HEK293 (cell line): Measurements from ENCODE around the gene NUP50.
A peak's percentile ranks its signal among the peaks of the same experiment; 100 is the strongest.

Experiments used
- CTCF ChIA-PET: fragments of 350-600 bp; formaldehyde crosslinking; extraction: SDS; loops from one replicate; lab custom pipeline; 2021; ENCODE audit warnings: antibody characterized with exemption; lab: Yijun Ruan, JAX
- POLR2A ChIA-PET: fragments of 300-600 bp; formaldehyde crosslinking; extraction: SDS; loops from one replicate; lab custom pipeline; 2020; ENCODE audit warnings: antibody characterized with exemption, inconsistent platforms; lab: Yijun Ruan, JAX
- H3K27ac ChIP-seq: fragments of 200-500 bp; sonication (Bioruptor generic); 2 replicates; pipeline ENCODE4 v1.5.1; 2014; ENCODE audit warnings: low read depth, low read length, control low read depth, inconsistent platforms; ENCODE audit errors: extremely low read depth
- H3K36me3 ChIP-seq, 2 experiments: fragments of 200-500 bp in 1 of 2; sonication (Bioruptor generic) in 1 of 2; 1 replicate in 1 of 2; 2 replicates in 1 of 2; pipeline ENCODE4 v1.5.1; 2014 to 2017; ENCODE audit warnings: inconsistent platforms in 2 of 2, low read length in 2 of 2; ENCODE audit not compliant: control insufficient read depth in 2 of 2, insufficient read depth in 1 of 2
- H3K4me1 ChIP-seq: fragments of 200-500 bp; sonication (Bioruptor generic); 2 replicates; pipeline ENCODE4 v1.5.1; 2014; ENCODE audit warnings: mild to moderate bottlenecking, low read length, inconsistent platforms; ENCODE audit not compliant: control insufficient read depth, insufficient read depth
- H3K4me3 ChIP-seq: 2 replicates; pipeline ENCODE4 v1.5.1; 2011; ENCODE audit warnings: low read depth, mild to moderate bottlenecking, control low read depth, low read length, moderate library complexity
- H3K9me3 ChIP-seq: fragments of 200-500 bp; sonication (Bioruptor generic); 2 replicates; pipeline ENCODE4 v1.5.1; 2014; ENCODE audit warnings: low read depth, low read length, inconsistent platforms; ENCODE audit not compliant: control insufficient read depth, insufficient read depth
- GLI4 ChIP-seq: fragments of 450-650 bp; formaldehyde crosslinking; IDR thresholded peaks from 2 replicates; pipeline ENCODE4 v1.5.1; 2016; ENCODE audit warnings: missing biosample characterization, missing genetic modification characterization
- KLF9 ChIP-seq: fragments of 450-650 bp; formaldehyde crosslinking; IDR thresholded peaks from 2 replicates; pipeline ENCODE4 v1.5.1; 2016; ENCODE audit warnings: missing biosample characterization, missing genetic modification characterization, low read depth
- MYNN ChIP-seq: fragments of 450-650 bp; formaldehyde crosslinking; IDR thresholded peaks from 2 replicates; pipeline ENCODE4 v1.5.1; 2016; ENCODE audit warnings: missing biosample characterization, missing genetic modification characterization, borderline replicate concordance
- SETDB1 ChIP-seq: IDR thresholded peaks from one replicate; pipeline ENCODE4 v1.6.1; 2017; ENCODE audit warnings: mild to moderate bottlenecking, low read length, moderate library complexity, mixed read lengths; ENCODE audit not compliant: insufficient read length
- SP2 ChIP-seq: fragments of 450-650 bp; formaldehyde crosslinking; IDR thresholded peaks from 2 replicates; pipeline ENCODE4 v1.5.1; 2016; ENCODE audit warnings: missing biosample characterization, missing genetic modification characterization
- ZBTB1 ChIP-seq: fragments of 450-650 bp; formaldehyde crosslinking; IDR thresholded peaks from 2 replicates; pipeline ENCODE4 v1.5.1; 2016; ENCODE audit warnings: missing biosample characterization, missing genetic modification characterization
- ZNF112 ChIP-seq: fragments of 450-650 bp; formaldehyde crosslinking; IDR thresholded peaks from 2 replicates; pipeline ENCODE4 v1.5.0; 2017; ENCODE audit warnings: missing biosample characterization, missing genetic modification characterization
- ZNF114 ChIP-seq: fragments of 450-650 bp; formaldehyde crosslinking; IDR thresholded peaks from 2 replicates; pipeline ENCODE4 v1.5.0; 2017; ENCODE audit warnings: missing biosample characterization, missing genetic modification characterization
- ZNF19 ChIP-seq: fragments of 450-650 bp; formaldehyde crosslinking; IDR thresholded peaks from 2 replicates; pipeline ENCODE4; 2016; ENCODE audit warnings: missing biosample characterization, missing genetic modification characterization, low read depth
- ZNF221 ChIP-seq: fragments of 450-650 bp; formaldehyde crosslinking; IDR thresholded peaks from 2 replicates; pipeline ENCODE4 v1.5.1; 2017; ENCODE audit warnings: missing biosample characterization, missing genetic modification characterization, borderline replicate concordance
- ZNF223 ChIP-seq: fragments of 450-650 bp; formaldehyde crosslinking; IDR thresholded peaks from 2 replicates; pipeline ENCODE4 v1.5.1; 2016; ENCODE audit warnings: missing biosample characterization, missing genetic modification characterization
- ZNF23 ChIP-seq: fragments of 450-650 bp; formaldehyde crosslinking; IDR thresholded peaks from 2 replicates; pipeline ENCODE4 v1.5.1; 2016; ENCODE audit warnings: missing biosample characterization, missing genetic modification characterization, borderline replicate concordance
- ZNF324 ChIP-seq: fragments of 450-650 bp; formaldehyde crosslinking; IDR thresholded peaks from 2 replicates; pipeline ENCODE4 v1.5.1; 2016; ENCODE audit warnings: missing biosample characterization, missing genetic modification characterization
- ZNF341 ChIP-seq: fragments of 450-650 bp; formaldehyde crosslinking; IDR thresholded peaks from 2 replicates; pipeline ENCODE4; 2016; ENCODE audit warnings: low read depth, missing biosample characterization, missing genetic modification characterization
- ZNF350 ChIP-seq: fragments of 450-650 bp; formaldehyde crosslinking; IDR thresholded peaks from 2 replicates; pipeline ENCODE4 v1.5.0; 2017; ENCODE audit warnings: missing biosample characterization, mild to moderate bottlenecking, missing genetic modification characterization
- ZNF354C ChIP-seq: fragments of 450-650 bp; formaldehyde crosslinking; IDR thresholded peaks from 2 replicates; pipeline ENCODE4 v1.5.1; 2016; ENCODE audit warnings: missing biosample characterization, missing genetic modification characterization, low read depth, borderline replicate concordance
- ZNF558 ChIP-seq: fragments of 450-650 bp; formaldehyde crosslinking; IDR thresholded peaks from 2 replicates; pipeline ENCODE4 v1.5.1; 2016; ENCODE audit warnings: missing biosample characterization, missing genetic modification characterization
- ZNF664 ChIP-seq: fragments of 450-650 bp; formaldehyde crosslinking; IDR thresholded peaks from 2 replicates; pipeline ENCODE4 v1.5.1; 2016; ENCODE audit warnings: missing biosample characterization, missing genetic modification characterization
- TF ChIP-seq, protein P1 (sequence below): fragments of 450-650 bp; IDR thresholded peaks from 2 replicates; pipeline ENCODE4 v1.5.1; 2018; ENCODE audit warnings: missing biosample characterization, mild to moderate bottlenecking, missing genetic modification characterization
- TF ChIP-seq, protein P2 (sequence below): fragments of 450-650 bp; formaldehyde crosslinking; IDR thresholded peaks from 2 replicates; pipeline ENCODE4 v1.5.1; 2017; ENCODE audit warnings: missing biosample characterization, missing genetic modification characterization
- TF ChIP-seq, protein P3 (sequence below): fragments of 450-650 bp; formaldehyde crosslinking; IDR thresholded peaks from 2 replicates; pipeline ENCODE4 v1.5.1; 2016; ENCODE audit warnings: missing biosample characterization, missing genetic modification characterization
- TF ChIP-seq, protein P4 (sequence below): fragments of 450-650 bp; formaldehyde crosslinking; IDR thresholded peaks from 2 replicates; pipeline ENCODE4 v1.5.1; 2016; ENCODE audit warnings: missing biosample characterization, missing genetic modification characterization
- TF ChIP-seq, protein P5 (sequence below): fragments of 450-650 bp; formaldehyde crosslinking; IDR thresholded peaks from 2 replicates; pipeline ENCODE4 v1.5.1; 2016; ENCODE audit warnings: missing biosample characterization, missing genetic modification characterization, low read depth

NUP50 gene

DNA sequence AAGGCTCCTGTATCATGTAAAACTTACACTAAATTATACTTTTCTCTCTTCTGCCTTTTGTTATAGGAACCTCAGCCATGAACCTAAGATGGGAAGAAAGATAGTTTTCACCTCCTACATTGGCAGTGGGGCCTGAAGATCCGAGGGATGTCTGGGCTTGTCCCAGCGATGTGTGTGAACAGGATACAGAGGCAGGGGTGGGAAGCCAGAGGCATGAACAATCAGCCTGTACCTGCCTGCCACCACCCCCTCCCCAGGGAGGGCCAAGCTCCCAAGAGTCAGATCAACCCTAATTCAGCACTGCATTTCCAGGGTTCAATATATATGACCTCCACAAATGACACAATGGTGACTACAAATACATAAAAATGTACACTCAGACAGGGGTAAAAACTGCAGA is 67.6 kb downstream of the NUP50 start (continued):
- TF ChIP-seq MYNN (tag by site-specific recombination): no peak
- TF ChIP-seq ZNF664 (tag by site-specific recombination): no peak
- TF ChIP-seq SETDB1: no peak
- TF ChIP-seq ZNF221: no peak
- TF ChIP-seq ZNF23 (tag by site-specific recombination): no peak
- no peak for TF ChIP-seq ZNF350 (tag by site-specific recombination)
- TF ChIP-seq, protein P1, sequence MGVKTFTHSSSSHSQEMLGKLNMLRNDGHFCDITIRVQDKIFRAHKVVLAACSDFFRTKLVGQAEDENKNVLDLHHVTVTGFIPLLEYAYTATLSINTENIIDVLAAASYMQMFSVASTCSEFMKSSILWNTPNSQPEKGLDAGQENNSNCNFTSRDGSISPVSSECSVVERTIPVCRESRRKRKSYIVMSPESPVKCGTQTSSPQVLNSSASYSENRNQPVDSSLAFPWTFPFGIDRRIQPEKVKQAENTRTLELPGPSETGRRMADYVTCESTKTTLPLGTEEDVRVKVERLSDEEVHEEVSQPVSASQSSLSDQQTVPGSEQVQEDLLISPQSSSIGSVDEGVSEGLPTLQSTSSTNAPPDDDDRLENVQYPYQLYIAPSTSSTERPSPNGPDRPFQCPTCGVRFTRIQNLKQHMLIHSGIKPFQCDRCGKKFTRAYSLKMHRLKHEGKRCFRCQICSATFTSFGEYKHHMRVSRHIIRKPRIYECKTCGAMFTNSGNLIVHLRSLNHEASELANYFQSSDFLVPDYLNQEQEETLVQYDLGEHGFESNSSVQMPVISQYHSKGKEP: no peak
- TF ChIP-seq, protein P2, sequence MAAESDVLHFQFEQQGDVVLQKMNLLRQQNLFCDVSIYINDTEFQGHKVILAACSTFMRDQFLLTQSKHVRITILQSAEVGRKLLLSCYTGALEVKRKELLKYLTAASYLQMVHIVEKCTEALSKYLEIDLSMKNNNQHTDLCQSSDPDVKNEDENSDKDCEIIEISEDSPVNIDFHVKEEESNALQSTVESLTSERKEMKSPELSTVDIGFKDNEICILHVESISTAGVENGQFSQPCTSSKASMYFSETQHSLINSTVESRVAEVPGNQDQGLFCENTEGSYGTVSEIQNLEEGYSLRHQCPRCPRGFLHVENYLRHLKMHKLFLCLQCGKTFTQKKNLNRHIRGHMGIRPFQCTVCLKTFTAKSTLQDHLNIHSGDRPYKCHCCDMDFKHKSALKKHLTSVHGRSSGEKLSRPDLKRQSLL: no peak
- no peak for TF ChIP-seq ZNF19 (tag by site-specific recombination)

DNA sequence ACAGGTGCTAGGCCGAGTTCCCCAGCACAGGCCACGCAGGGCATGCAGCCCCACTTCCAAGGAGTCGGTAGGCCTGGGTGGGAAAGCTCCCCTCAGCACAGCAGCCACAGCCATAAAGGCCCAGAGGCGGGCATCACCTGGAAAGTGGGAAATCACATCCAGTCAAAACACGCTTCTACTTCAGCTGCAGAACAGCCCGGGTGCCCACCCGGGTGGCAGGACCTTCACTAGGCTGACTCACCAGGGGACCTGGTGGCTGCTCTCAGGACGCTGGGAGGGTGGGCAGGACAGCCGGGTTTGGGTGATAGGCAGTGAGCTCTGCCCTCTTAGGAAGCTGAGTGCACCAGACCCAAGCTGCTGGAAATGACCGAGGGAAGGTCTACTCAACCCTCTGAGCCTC is 69.7 kb downstream of the NUP50 start:
- Histone ChIP-seq H3K27ac (no peak overlapping the region), H3K9me3 (no peaks in the 10 kb centered on the region), H3K36me3 (peaks cover 0 to 27% of the 10 kb centered on the region in 2 experiments), H3K4me3 (no peak overlapping the region), H3K4me1 (no peaks in the 10 kb centered on the region)
- peak; percentile 47; the same call in 1 of the 2 replicates for TF ChIP-seq ZNF341 (tag by site-specific recombination)
- no peak for TF ChIP-seq ZNF114 (tag by site-specific recombination)
- POLR2A ChIA-PET: no interaction called here
- CTCF ChIA-PET: no interaction called here

DNA sequence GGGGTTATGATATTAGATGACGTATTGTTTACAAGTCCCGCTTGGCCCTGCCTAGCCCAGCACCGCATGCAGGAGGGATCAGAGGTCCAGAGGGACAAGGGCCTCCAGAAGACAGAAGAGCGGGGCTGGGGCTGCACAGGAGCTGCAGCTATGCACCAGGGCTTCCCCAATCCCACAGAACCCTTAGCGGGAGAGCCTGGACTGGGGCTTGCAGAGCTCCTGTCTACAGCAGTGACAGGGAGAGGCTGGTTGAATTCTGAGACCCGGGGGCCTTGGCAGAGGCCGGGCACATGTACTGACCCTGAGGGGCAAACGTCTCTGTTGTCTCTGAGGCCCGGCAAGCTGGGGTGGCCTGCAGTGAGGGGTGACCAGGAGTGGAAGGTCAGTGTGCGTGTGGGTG is 70.1 kb downstream of the NUP50 start:
- no peaks in the 10 kb centered on the region for H3K9me3 ChIP-seq
- peaks cover 0 to 32% of the 10 kb centered on the region in 2 experiments for H3K36me3 ChIP-seq
- no peak overlapping the region for H3K27ac ChIP-seq
- no peaks in the 10 kb centered on the region for H3K4me1 ChIP-seq
- CTCF ChIA-PET: no interaction called here
- H3K4me3 ChIP-seq: no peak overlapping the region
- POLR2A ChIA-PET: no interaction called here
- TF ChIP-seq KLF9 (tag by site-specific recombination) (no peak), ZBTB1 (no peak), GLI4 (tag by site-specific recombination) (no peak), ZNF558 (tag by site-specific recombination) (no peak), ZNF324 (tag by site-specific recombination) (no peak), ZNF354C (tag by site-specific recombination) (no peak), ZNF112 (tag by site-specific recombination) (no peak), ZNF223 (tag by site-specific recombination) (no peak), SP2 (tag by site-specific recombination) (no peak)
- TF ChIP-seq, protein P3, sequence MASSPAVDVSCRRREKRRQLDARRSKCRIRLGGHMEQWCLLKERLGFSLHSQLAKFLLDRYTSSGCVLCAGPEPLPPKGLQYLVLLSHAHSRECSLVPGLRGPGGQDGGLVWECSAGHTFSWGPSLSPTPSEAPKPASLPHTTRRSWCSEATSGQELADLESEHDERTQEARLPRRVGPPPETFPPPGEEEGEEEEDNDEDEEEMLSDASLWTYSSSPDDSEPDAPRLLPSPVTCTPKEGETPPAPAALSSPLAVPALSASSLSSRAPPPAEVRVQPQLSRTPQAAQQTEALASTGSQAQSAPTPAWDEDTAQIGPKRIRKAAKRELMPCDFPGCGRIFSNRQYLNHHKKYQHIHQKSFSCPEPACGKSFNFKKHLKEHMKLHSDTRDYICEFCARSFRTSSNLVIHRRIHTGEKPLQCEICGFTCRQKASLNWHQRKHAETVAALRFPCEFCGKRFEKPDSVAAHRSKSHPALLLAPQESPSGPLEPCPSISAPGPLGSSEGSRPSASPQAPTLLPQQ: no peak
- TF ChIP-seq, protein P2: no peak
- TF ChIP-seq, protein P4, sequence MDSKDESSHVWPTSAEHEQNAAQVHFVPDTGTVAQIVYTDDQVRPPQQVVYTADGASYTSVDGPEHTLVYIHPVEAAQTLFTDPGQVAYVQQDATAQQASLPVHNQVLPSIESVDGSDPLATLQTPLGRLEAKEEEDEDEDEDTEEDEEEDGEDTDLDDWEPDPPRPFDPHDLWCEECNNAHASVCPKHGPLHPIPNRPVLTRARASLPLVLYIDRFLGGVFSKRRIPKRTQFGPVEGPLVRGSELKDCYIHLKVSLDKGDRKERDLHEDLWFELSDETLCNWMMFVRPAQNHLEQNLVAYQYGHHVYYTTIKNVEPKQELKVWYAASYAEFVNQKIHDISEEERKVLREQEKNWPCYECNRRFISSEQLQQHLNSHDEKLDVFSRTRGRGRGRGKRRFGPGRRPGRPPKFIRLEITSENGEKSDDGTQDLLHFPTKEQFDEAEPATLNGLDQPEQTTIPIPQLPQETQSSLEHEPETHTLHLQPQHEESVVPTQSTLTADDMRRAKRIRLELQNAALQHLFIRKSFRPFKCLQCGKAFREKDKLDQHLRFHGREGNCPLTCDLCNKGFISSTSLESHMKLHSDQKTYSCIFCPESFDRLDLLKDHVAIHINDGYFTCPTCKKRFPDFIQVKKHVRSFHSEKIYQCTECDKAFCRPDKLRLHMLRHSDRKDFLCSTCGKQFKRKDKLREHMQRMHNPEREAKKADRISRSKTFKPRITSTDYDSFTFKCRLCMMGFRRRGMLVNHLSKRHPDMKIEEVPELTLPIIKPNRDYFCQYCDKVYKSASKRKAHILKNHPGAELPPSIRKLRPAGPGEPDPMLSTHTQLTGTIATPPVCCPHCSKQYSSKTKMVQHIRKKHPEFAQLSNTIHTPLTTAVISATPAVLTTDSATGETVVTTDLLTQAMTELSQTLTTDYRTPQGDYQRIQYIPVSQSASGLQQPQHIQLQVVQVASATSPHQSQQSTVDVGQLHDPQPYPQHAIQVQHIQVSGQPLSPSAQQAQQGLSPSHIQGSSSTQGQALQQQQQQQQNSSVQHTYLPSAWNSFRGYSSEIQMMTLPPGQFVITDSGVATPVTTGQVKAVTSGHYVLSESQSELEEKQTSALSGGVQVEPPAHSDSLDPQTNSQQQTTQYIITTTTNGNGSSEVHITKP: no peak
- TF ChIP-seq, protein P5, sequence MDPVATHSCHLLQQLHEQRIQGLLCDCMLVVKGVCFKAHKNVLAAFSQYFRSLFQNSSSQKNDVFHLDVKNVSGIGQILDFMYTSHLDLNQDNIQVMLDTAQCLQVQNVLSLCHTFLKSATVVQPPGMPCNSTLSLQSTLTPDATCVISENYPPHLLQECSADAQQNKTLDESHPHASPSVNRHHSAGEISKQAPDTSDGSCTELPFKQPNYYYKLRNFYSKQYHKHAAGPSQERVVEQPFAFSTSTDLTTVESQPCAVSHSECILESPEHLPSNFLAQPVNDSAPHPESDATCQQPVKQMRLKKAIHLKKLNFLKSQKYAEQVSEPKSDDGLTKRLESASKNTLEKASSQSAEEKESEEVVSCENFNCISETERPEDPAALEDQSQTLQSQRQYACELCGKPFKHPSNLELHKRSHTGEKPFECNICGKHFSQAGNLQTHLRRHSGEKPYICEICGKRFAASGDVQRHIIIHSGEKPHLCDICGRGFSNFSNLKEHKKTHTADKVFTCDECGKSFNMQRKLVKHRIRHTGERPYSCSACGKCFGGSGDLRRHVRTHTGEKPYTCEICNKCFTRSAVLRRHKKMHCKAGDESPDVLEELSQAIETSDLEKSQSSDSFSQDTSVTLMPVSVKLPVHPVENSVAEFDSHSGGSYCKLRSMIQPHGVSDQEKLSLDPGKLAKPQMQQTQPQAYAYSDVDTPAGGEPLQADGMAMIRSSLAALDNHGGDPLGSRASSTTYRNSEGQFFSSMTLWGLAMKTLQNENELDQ (tag by site-specific recombination): no peak
